H9 (cell line): ENCODE results near the gene LGMN. TPM values are rescaled to one million over a fixed set of nuclear protein-coding genes. Genes with fewer than 3 reads are reported as not detected.

Experiments
- DNase-seq: peaks from one replicate; pipeline ENCODE4 v3.0.0-alpha.2; 2017
- H2AFZ ChIP-seq: one replicate; pipeline ENCODE4 v1.6.1; 2013; ENCODE audit warnings: mild to moderate bottlenecking, low read length, control low read depth, moderate library complexity
- H2AK5ac ChIP-seq: 2 replicates; pipeline ENCODE4 v1.6.1; 2013; ENCODE audit warnings: low read length, control low read depth, mixed read lengths; ENCODE audit not compliant: insufficient read length
- H2BK120ac ChIP-seq: one replicate; pipeline ENCODE4 v1.6.1; 2013; ENCODE audit warnings: low read depth, mild to moderate bottlenecking, low read length, control low read depth, inconsistent platforms; ENCODE audit not compliant: poor library complexity, severe bottlenecking
- H2BK12ac ChIP-seq: 2 replicates; pipeline ENCODE4 v1.6.1; 2013; ENCODE audit warnings: low read length, control low read depth, mixed read lengths, low read depth; ENCODE audit not compliant: insufficient read length
- H2BK15ac ChIP-seq: 2 replicates; pipeline ENCODE4 v1.6.1; 2013; ENCODE audit warnings: low read depth, low read length, control low read depth
- H2BK20ac ChIP-seq: one replicate; pipeline ENCODE4 v1.6.1; 2013; ENCODE audit warnings: low read depth, mild to moderate bottlenecking, low read length, control low read depth, inconsistent platforms; ENCODE audit not compliant: poor library complexity, severe bottlenecking
- H2BK5ac ChIP-seq: 2 replicates; pipeline ENCODE4 v1.6.1; 2013; ENCODE audit warnings: low read length, control low read depth, mixed read lengths; ENCODE audit not compliant: insufficient read length
- H3K14ac ChIP-seq: 2 replicates; pipeline ENCODE4 v1.6.1; 2013; ENCODE audit warnings: low read length, control low read depth; ENCODE audit not compliant: insufficient read depth
- H3K18ac ChIP-seq: 2 replicates; pipeline ENCODE4 v1.6.1; 2013; ENCODE audit warnings: low read depth, mild to moderate bottlenecking, mixed read lengths, low read length, control low read depth; ENCODE audit not compliant: insufficient read length
- H3K23ac ChIP-seq: 2 replicates; pipeline ENCODE4 v1.6.1; 2013; ENCODE audit warnings: low read length, control low read depth, mixed read lengths, low read depth; ENCODE audit not compliant: insufficient read length
- H3K23me2 ChIP-seq: 2 replicates; pipeline ENCODE4 v1.6.1; 2013; ENCODE audit warnings: low read depth, mild to moderate bottlenecking, mixed read lengths, low read length, control low read depth; ENCODE audit not compliant: insufficient read length, poor library complexity, severe bottlenecking
- H3K27ac ChIP-seq: 2 replicates; pipeline ENCODE4 v1.5.1; 2013; ENCODE audit warnings: low read length, control low read depth, mixed read lengths, low read depth; ENCODE audit not compliant: insufficient read length
- H3K27me3 ChIP-seq: 2 replicates; pipeline ENCODE4 v1.6.1; 2013; ENCODE audit warnings: low read length, control low read depth, inconsistent platforms; ENCODE audit not compliant: insufficient read depth
- H3K4ac ChIP-seq: 2 replicates; pipeline ENCODE4 v1.6.1; 2013; ENCODE audit warnings: low read depth, mild to moderate bottlenecking, control low read depth, inconsistent platforms, low read length, moderate library complexity
- H3K4me1 ChIP-seq: 2 replicates; pipeline ENCODE4 v1.6.1; 2013; ENCODE audit warnings: low read length, control low read depth, inconsistent platforms; ENCODE audit not compliant: insufficient read depth
- H3K4me2 ChIP-seq: 2 replicates; pipeline ENCODE4 v1.6.1; 2013; ENCODE audit warnings: low read length, control low read depth, mixed read lengths; ENCODE audit not compliant: insufficient read length, insufficient read depth
- H3K56ac ChIP-seq: 2 replicates; pipeline ENCODE4 v1.6.1; 2013; ENCODE audit warnings: low read depth, mild to moderate bottlenecking, mixed read lengths, low read length, control low read depth; ENCODE audit not compliant: insufficient read length
- H3K79me1 ChIP-seq: 2 replicates; pipeline ENCODE4 v1.6.1; 2013; ENCODE audit warnings: low read depth, mild to moderate bottlenecking, moderate library complexity, low read length, control low read depth, inconsistent platforms; ENCODE audit not compliant: insufficient read depth, poor library complexity, severe bottlenecking
- H3K79me2 ChIP-seq: 2 replicates; pipeline ENCODE4 v1.6.1; 2013; ENCODE audit warnings: low read length, control low read depth, inconsistent platforms; ENCODE audit not compliant: insufficient read depth
- H3K9ac ChIP-seq: 2 replicates; pipeline ENCODE4 v1.6.1; 2013; ENCODE audit warnings: low read length, control low read depth, mixed read lengths; ENCODE audit not compliant: insufficient read length; ENCODE audit errors: extremely low read depth
- H3K9me3 ChIP-seq: one replicate; pipeline ENCODE4 v1.6.1; 2013; ENCODE audit warnings: low read depth, low read length, inconsistent platforms; ENCODE audit not compliant: control insufficient read depth
- H3T11ph ChIP-seq: one replicate; pipeline ENCODE4 v1.6.1; 2013; ENCODE audit warnings: mild to moderate bottlenecking, low read length, control low read depth, inconsistent platforms
- H4K20me1 ChIP-seq: one replicate; pipeline ENCODE4 v1.6.1; 2013; ENCODE audit not compliant: control insufficient read depth, insufficient read length, insufficient read depth
- H4K5ac ChIP-seq: 2 replicates; pipeline ENCODE4 v1.6.1; 2013; ENCODE audit warnings: low read depth, mild to moderate bottlenecking, mixed read lengths, low read length, control low read depth; ENCODE audit not compliant: insufficient read length
- H4K8ac ChIP-seq: replicated peaks from 2 replicates; pipeline ENCODE4 v1.6.1; 2013; ENCODE audit warnings: low read length, control low read depth, mixed read lengths, low read depth; ENCODE audit not compliant: insufficient read length
- H4K91ac ChIP-seq: 2 replicates; pipeline ENCODE4 v1.6.1; 2013; ENCODE audit warnings: low read depth, mild to moderate bottlenecking, moderate library complexity, mixed read lengths, low read length, control low read depth; ENCODE audit not compliant: insufficient read length
- H3K27ac Mint-ChIP-seq, 3 experiments: 2 replicates in 2 of 3; 3 replicates in 1 of 3; pipeline ENCODE4 v1.8.0; 2020 to 2021; ENCODE audit warnings: mixed read lengths in 3 of 3, mild to moderate bottlenecking in 1 of 3, moderate library complexity in 1 of 3
- H3K27me3 Mint-ChIP-seq: 2 replicates; pipeline ENCODE4 v1.8.0; 2021; ENCODE audit warnings: low read depth, mild to moderate bottlenecking, moderate library complexity, mixed read lengths
- H3K36me3 Mint-ChIP-seq, 3 experiments: 2 replicates in 2 of 3; 3 replicates in 1 of 3; pipeline ENCODE4 v1.8.0; 2020 to 2021; ENCODE audit warnings: low read depth in 3 of 3, mixed read lengths in 3 of 3; ENCODE audit not compliant: insufficient read depth in 1 of 3
- H3K4me1 Mint-ChIP-seq, 2 experiments: 2 replicates each; pipeline ENCODE4 v1.8.0; 2020; ENCODE audit warnings: mixed read lengths in 2 of 2
- H3K4me3 Mint-ChIP-seq, 2 experiments: 2 replicates in 1 of 2; 3 replicates in 1 of 2; pipeline ENCODE4 v1.8.0; 2020 to 2021; ENCODE audit warnings: mild to moderate bottlenecking in 2 of 2, mixed read lengths in 2 of 2, moderate library complexity in 1 of 2
- H3K9me3 Mint-ChIP-seq, 2 experiments: 2 replicates in 1 of 2; 3 replicates in 1 of 2; pipeline ENCODE4 v1.8.0; 2020; ENCODE audit warnings: mild to moderate bottlenecking in 2 of 2, mixed read lengths in 2 of 2, moderate library complexity in 1 of 2
- WGBS: extraction: QIAGEN DNeasy Blood & Tissue Kit; methylation state at CpG from one replicate; pipeline ENCODE4 v1.1.7; 2013; ENCODE audit warnings: missing lambda C conversion rate, low lambda C conversion rate, mixed read lengths; ENCODE audit not compliant: insufficient read length; ENCODE audit errors: extremely low coverage; 5-methylcytosine and 5-hydroxymethylcytosine counted together
- total RNA-seq: library from RNA; stranded (reverse); gene quantifications from 2 replicates; pipeline ENCODE4 v1.2.1, GENCODE V29; 2021
- TF ChIP-seq, protein P1 (sequence below): fragments of 200-600 bp; sonication (generic); conservative IDR thresholded peaks from 3 replicates; pipeline ENCODE4 v1.8.0; 2021; ENCODE audit warnings: antibody characterized with exemption, mild to moderate bottlenecking

The LGMN gene
- total RNA-seq, 1 experiment from 2014 or later, result 55.3 TPM

DNA sequence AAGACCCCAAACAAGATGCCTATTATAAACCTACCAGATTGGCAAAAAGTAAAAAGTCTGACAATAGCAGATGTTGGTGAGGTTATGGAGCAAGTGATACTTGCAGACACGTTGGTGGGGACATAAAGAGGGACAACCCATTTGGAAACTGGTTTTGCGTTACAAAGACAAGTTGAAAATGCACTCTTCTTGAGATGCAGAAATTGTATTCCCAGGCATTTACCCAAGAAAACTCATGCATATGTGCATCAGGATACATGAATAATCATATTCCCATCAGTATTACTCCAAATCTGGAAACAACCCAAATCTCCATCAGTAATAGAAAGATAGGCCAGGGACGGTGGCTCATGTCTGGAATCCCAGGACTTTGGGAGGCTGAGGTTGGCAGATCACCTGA, 32.9 kb upstream of the LGMN start:
- Histone ChIP-seq H2BK15ac (no peak overlapping the region), H3K27me3 (no peaks in the 10 kb centered on the region), H2AK5ac (no peak overlapping the region), H2AFZ (no peak overlapping the region), H4K5ac (no peak overlapping the region), H2BK5ac (no peak overlapping the region), H3T11ph (no peak overlapping the region), H3K4me2 (no peak overlapping the region), H2BK12ac (no peak overlapping the region), H4K91ac (no peak overlapping the region), H3K9ac (no peak overlapping the region), H3K23ac (no peak overlapping the region), H3K4ac (no peak overlapping the region), H4K20me1 (no peaks in the 10 kb centered on the region), H4K8ac (no peak overlapping the region), H3K23me2 (no peaks in the 10 kb centered on the region), H3K79me2 (no peaks in the 10 kb centered on the region), H3K18ac (no peak overlapping the region), H3K79me1 (no peaks in the 10 kb centered on the region), H3K4me1 (no peaks in the 10 kb centered on the region; the same call in 1 of the 2 replicates), H2BK20ac (no peak overlapping the region), H3K14ac (no peak overlapping the region), H3K27ac (no peak overlapping the region), H3K9me3 (no peaks in the 10 kb centered on the region), H3K56ac (no peak overlapping the region), H2BK120ac (no peak overlapping the region)
- H3K4me1 Mint-ChIP-seq, result no peaks in the 10 kb centered on the region; a peak in 2 of 4 replicates
- H3K9me3 Mint-ChIP-seq, result no peaks in the 10 kb centered on the region; a peak in 1 of 5 replicates
- no peaks in the 10 kb centered on the region for H3K36me3 Mint-ChIP-seq
- DNase-seq, result no peak
- no peak overlapping the region for H3K4me3 Mint-ChIP-seq
- TF ChIP-seq, protein P1, sequence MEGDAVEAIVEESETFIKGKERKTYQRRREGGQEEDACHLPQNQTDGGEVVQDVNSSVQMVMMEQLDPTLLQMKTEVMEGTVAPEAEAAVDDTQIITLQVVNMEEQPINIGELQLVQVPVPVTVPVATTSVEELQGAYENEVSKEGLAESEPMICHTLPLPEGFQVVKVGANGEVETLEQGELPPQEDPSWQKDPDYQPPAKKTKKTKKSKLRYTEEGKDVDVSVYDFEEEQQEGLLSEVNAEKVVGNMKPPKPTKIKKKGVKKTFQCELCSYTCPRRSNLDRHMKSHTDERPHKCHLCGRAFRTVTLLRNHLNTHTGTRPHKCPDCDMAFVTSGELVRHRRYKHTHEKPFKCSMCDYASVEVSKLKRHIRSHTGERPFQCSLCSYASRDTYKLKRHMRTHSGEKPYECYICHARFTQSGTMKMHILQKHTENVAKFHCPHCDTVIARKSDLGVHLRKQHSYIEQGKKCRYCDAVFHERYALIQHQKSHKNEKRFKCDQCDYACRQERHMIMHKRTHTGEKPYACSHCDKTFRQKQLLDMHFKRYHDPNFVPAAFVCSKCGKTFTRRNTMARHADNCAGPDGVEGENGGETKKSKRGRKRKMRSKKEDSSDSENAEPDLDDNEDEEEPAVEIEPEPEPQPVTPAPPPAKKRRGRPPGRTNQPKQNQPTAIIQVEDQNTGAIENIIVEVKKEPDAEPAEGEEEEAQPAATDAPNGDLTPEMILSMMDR, result no peak
- no peak overlapping the region for H3K27ac Mint-ChIP-seq
- H3K27me3 Mint-ChIP-seq, result peaks cover 5% of the 10 kb centered on the region
- no CpG with 5 or more reads among the region's 3 CpGs for WGBS
